DOHH2 (cell line): ENCODE results near the gene CALHM1.

Experiments
- CTCF ChIP-seq: fragments of 200-600 bp; sonication (generic); IDR thresholded peaks from one replicate; pipeline ENCODE4 v1.5.1; 2014; ENCODE audit warnings: antibody characterized with exemption, mild to moderate bottlenecking, low read depth, low read length; ENCODE audit not compliant: poor library complexity, severe bottlenecking
- EZH2phosphoT487 ChIP-seq: fragments of 200-600 bp; sonication (generic); IDR thresholded peaks from 2 replicates; pipeline ENCODE4 v1.6.1; 2017; ENCODE audit warnings: borderline replicate concordance, mild to moderate bottlenecking, antibody characterized with exemption, low read length, moderate library complexity, mixed read lengths

- TF ChIP-seq CTCF (no peak), EZH2phosphoT487 (no peak)
Observed at GRCh38 chr10:103417601-103418000, 41.1 kb downstream of the CALHM1 start.
